Measurements from ENCODE around the gene SMARCA5.

GRCh38 chr4:143564472-143564871 is 51.0 kb downstream of the SMARCA5 start:
- TF ChIP-seq ZNF197 (CRISPR knock-in tag; IDR thresholded peaks at IDR 0.05; ENCODE audit: low read depth) (no peak), ERF (CRISPR knock-in tag; IDR thresholded peaks at IDR 0.05) (no peak), CREM (IDR thresholded peaks at IDR 0.05; ENCODE audit: low read depth) (no peak), MTA1 (IDR thresholded peaks at IDR 0.05; ENCODE audit: borderline replicate concordance) (no peak), ZFP36 (IDR thresholded peaks at IDR 0.05; ENCODE audit: low read depth, low read length, partially characterized antibody) (no peak), ZNF174 (CRISPR knock-in tag; IDR thresholded peaks at IDR 0.05) (no peak), MXI1 (IDR thresholded peaks at IDR 0.05; ENCODE audit: low read depth, low read length) (no peak), ETV6 (IDR thresholded peaks at IDR 0.05; ENCODE audit: borderline replicate concordance in 1 of 2, low read depth in 2 of 2, low read length in 1 of 2) (no peak), ETV6 (CRISPR knock-in tag; IDR thresholded peaks at IDR 0.05; ENCODE audit: borderline replicate concordance) (no peak), TAF1 (IDR thresholded peaks at IDR 0.05; ENCODE audit: control insufficient read depth, extremely low read depth, insufficient read depth, low read length, severe bottlenecking) (no peak), RAD51 (IDR thresholded peaks at IDR 0.05; ENCODE audit: borderline replicate concordance, low read depth) (no peak), REST (IDR thresholded peaks at IDR 0.05; ENCODE audit: borderline replicate concordance) (no peak), REST (CRISPR knock-in tag; IDR thresholded peaks at IDR 0.05; ENCODE audit: low read depth) (no peak), MYNN (IDR thresholded peaks at IDR 0.05) (no peak), MYNN (CRISPR knock-in tag; IDR thresholded peaks at IDR 0.05) (no peak), ZBTB7A (IDR thresholded peaks at IDR 0.05; ENCODE audit: borderline replicate concordance, control insufficient read depth, low read depth, low read length) (no peak)

Measured in K562 (cell line).